ENCODE results near the gene LZTS3. TPM values are rescaled to one million over a fixed set of nuclear protein-coding genes. Genes with fewer than 3 reads are reported as not detected.

The LZTS3 gene
- total and polyA plus RNA-seq, 2 of the 13 experiments (the other 11 are each of a cell fraction or from before 2014, with no cell fraction given) = 10.1 to 31.3 TPM

- TF ChIP-seq THAP9 (CRISPR knock-in tag; IDR thresholded peaks at IDR 0.05; ENCODE audit: borderline replicate concordance) (peak; percentile 93), ZBTB21 (CRISPR knock-in tag; IDR thresholded peaks at IDR 0.05) (0 out of 2 replicates have a peak, but pooled peaks have one; percentile 29), ZNF607 (CRISPR knock-in tag; IDR thresholded peaks at IDR 0.05; ENCODE audit: borderline replicate concordance) (0 out of 2 replicates have a peak, but pooled peaks have one; percentile 61), GFI1 (CRISPR knock-in tag; IDR thresholded peaks at IDR 0.05; ENCODE audit: borderline replicate concordance) (0 out of 2 replicates have a peak, but pooled peaks have one; percentile 66), PHF5A (CRISPR knock-in tag; IDR thresholded peaks at IDR 0.05; ENCODE audit: low read depth, unreplicated experiment) (peak; percentile 57), SRF (IDR thresholded peaks at IDR 0.05; ENCODE audit: low read depth, low read length) (peak; percentile 53; the same call in 1 of the 2 replicates), YEATS4 (CRISPR knock-in tag; IDR thresholded peaks at IDR 0.05; ENCODE audit: borderline replicate concordance) (peak; percentile 56; the same call in 1 of the 2 replicates), ZBTB4 (CRISPR knock-in tag; IDR thresholded peaks at IDR 0.05; ENCODE audit: borderline replicate concordance) (peak; percentile 58; the same call in 1 of the 2 replicates), ZNF574 (CRISPR knock-in tag; IDR thresholded peaks at IDR 0.05) (peak; percentile 63), ZNF362 (CRISPR knock-in tag; IDR thresholded peaks at IDR 0.05; ENCODE audit: borderline replicate concordance) (peak; percentile 89), ZNF343 (CRISPR knock-in tag; IDR thresholded peaks at IDR 0.05) (peak; percentile 61; the same call in 1 of the 2 replicates), ZNF816 (CRISPR knock-in tag; IDR thresholded peaks at IDR 0.05; ENCODE audit: borderline replicate concordance) (0 out of 2 replicates have a peak, but pooled peaks have one; percentile 37), IRF2 (CRISPR knock-in tag; IDR thresholded peaks at IDR 0.05) (peak; percentile 91), BCL6 (CRISPR knock-in tag; IDR thresholded peaks at IDR 0.05) (peak; percentile 59), ZNF782 (CRISPR knock-in tag; IDR thresholded peaks at IDR 0.05; ENCODE audit: borderline replicate concordance) (peak; percentile 86; the same call in 1 of the 2 replicates), ZNF276 (CRISPR knock-in tag; IDR thresholded peaks at IDR 0.05; ENCODE audit: low read depth) (0 out of 2 replicates have a peak, but pooled peaks have one; percentile 21)
Observed at GRCh38 chr20:3117839-3118379, 55.4 kb downstream of the LZTS3 start (continued).
